HUDEP-2 (cell line): ENCODE measurements around the gene MAD1L1.
"Not testable (repeated sequence)": the region's sequence is repeated elsewhere in the genome, so short reads cannot be mapped to it uniquely, and the experiment has no call there.

Source experiments
- DNase-seq, 76 experiments: peaks; one replicate each; lab custom pipeline; 2025; ENCODE audit not compliant: unreplicated experiment in 76 of 76; lab: John Stamatoyannopoulos, UW

Gene MAD1L1

DNA sequence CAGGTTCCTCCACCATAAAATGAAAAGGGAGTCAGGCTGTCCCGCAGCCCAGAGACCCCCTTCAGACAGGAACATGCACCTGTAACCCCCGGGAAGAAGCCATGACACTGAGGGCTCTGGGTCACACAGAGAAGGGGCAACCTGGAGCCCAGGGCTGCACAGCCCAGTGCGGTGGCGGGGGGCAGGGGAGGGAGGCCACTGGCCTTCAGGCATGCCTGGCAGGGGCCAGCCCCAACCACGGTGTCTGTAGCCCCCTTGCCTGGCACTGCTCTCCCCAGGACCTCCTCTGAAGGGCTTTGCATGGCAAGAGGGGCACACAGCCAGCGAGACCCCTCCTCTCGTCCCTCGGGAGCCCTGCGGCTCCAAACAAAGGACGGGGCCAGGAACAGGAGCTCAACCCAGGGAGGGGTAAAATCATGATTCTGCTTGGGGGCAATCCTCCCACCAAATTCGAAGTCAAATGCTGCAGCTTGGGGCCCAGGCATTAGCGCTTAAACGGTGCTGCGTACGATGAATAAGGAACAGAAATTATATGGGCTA is 235.1 kb downstream of the MAD1L1 start:
- DNase-seq, result no peak

DNA sequence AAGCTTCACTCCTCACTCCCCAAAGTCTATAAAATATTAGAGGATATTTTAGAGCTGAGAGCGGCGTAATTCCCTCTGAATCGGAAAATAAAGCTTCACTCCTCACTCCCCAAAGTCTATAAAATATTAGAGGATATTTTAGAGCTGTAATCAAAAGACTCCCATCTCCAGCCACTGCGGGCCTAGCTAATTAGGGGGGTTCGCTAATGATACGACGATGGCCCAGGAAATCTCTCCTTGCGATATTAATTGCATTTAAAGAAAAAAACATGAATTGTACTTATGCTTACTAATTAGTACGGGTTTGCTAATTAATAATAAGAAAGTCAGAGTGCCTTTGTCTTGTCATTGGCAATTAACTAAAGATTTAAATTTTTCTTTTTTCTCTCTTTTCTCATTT is 235.9 kb downstream of the MAD1L1 start:
- DNase-seq, result no peak

DNA sequence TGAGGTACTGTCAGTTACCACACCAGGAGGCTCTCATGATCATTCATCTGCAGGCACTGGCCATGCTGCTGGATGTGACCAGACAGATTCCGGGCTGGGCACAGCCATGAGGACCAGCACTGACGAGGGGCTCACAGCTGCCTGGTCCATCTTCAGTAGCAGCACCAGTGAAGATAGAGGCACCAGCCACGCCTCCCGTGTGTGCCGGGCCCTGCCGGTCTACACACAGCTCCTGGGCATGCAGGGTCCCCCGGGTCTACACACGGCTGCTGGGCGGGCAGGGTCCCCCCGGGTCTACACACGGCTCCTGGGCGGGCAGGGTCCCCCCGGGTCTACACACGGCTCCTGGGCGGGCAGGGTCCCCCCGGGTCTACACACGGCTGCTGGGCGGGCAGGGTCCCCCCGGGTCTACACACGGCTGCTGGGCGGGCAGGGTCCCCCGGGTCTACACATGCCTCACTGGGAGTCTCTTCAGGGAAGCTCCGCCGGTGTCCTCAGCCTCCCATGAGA is 236.8 kb downstream of the MAD1L1 start:
- DNase-seq, result not testable (repeated sequence)

DNA sequence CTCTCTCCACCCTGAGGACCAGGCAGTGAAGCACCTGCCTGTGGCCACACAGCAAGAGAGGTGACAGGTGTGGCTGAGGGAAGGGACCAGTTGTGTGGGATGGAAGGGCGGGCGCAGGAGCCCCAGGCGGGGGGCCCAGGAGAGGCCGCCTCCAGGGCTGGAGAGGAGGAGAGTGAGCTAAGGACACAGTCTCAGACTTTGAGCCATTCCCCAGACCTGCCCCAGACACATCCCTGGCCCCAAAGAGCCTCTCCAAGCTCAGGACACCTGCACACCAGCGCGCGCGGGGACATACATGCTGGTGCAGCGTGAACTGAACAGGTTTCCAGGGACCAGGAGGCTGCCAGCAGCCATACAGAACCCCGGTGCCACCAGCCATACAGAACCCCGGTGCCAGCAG is 237.3 kb downstream of the MAD1L1 start:
- DNase-seq, result no peak

DNA sequence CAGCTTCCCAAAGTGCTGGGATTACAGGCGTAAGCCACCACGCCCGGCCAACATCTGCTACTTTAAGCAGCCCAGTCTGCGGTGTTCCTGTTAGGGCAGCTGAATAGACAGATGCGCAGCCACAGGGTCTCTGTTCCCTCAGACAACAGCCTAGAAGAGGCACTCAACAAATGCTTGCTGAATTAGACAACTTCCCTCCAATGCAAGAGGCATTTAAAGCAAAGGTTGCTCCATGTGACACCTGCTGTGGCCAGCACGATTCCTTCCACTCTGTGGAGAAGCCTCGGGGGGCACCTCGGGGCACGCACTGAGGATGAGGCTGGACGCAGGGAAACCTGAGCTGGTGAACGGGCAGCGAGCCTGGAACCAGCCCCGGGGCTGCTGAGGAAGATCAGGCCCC is 237.8 kb downstream of the MAD1L1 start:
- no peak for DNase-seq

DNA sequence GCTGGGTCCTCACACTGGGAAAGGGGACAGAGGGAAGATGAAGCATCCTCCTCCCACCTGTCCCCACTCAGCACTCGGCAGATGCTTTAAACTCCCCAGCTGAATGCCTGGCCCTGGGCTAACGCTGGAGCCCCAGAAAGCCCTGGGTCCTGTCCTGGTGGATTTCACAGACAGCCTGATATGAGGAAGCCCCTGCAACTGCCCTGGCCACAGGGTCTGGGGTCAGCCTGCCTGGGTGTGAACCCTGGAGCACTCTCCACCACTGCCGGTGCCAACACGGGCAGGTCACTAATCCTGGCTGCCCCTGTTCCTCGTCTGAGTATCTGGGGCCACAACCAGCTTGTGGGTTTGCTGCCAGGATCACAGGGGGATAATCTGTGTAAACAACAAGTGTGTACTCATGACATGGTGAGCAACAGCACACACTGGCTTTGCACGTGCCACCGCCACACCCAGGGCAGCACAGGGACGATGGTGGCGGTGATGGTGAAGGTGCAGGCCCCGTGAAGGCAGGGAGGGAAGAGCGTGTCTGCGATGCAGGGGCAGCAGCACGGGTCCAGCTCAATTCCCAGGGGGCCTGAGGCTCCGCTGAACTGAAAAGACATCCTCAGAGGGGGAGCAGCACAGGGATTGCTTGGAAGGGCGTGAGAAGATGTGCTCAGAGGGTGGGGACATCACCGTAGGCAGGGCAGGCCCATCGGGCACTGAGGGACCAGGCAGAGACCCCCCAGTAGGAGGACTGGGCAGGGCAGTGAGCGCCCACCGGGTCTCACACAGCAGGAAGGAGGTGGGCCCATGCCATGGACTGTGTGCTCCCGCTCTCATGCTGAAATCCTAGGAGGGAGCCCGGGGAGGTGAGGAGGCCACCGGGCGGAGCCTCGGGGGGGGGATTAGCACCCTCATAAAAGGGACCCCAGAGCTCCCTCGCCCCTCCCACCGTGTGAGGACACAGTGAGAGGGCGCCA is 238.7 kb downstream of the MAD1L1 start:
- DNase-seq, result no peak

DNA sequence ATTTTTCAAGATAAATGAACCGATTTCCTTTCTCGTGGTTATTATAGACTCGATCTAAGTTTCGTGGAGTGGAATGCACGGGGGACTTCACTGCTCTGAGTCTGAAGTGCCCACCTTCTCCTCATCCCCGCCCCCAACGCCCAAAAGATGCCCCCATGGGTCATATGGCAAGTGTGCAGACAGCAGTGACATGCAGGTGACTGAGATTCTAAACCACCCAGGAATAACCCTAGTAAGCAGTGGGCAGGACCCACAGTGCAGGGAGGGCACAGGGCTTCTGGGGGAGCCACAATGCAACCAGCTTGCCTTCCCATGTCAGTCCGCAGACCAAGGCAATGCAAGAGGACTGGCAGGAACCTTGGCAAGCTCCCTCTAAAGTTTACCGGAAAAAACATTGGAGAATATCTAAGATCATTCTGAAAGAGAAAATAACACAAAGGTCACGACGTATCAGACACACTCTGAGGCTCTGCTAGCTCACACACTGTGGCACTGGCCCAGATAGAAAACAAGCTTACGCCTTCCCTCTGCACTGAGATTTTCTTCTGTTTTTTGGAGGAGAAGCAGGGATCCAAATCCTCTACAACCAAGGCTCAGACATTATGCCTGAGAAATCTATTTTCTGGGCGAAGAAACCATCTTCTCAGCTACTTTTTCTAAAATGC is 239.6 kb downstream of the MAD1L1 start:
- DNase-seq, result no peak

DNA sequence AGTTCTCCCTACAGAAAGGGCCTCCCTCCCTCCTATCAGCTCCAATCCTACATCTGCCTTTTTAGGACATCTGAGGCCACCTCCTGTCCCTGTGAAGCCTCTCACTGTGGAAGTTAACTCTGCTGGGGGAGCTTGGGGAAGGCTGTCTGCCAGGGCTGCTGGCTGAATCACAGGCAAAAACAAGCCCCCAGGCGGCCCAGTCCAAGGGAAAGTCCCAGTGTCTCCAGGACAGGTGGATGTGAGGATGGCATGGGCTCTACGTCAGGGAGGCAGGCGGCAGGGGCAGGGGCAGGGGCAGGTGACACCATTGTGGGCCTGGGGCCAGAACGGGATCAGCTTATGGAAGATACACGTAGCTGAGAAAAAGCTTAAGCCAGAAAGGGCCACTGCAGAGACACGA is 240.2 kb downstream of the MAD1L1 start:
- no peak for DNase-seq

DNA sequence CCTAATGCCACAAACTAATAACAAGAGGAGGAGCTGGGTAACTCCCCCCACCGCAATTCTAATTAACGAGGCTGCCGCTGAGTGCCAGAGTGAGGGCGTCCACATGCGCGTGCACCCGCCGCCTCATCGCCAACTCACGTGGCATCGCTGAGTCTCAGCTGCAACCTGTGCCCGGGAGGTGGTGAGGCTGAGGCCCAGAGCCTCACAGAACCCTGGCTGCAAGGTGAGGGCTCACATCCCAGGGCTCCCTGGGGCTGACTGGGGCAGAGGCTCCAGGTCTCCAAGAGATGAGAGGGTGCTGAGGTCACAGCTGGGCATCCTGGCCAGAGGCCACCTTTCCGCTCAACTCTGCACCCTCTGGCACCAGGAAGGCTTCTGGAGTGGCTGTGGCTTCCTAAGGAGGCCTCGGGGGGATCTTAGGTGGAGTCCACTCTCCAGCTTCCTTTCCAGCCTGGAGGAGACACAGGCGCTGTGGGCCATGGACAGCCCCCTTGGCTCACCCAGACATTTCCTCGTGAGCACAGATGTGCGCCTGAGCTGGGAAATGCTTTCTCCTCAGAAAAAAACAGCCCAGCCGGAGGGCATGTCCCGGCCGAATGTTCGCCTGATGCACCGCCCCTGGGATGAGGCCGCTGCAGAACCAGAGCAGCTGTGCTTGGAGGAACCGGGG is 242.6 kb downstream of the MAD1L1 start:
- DNase-seq, result no peak

DNA sequence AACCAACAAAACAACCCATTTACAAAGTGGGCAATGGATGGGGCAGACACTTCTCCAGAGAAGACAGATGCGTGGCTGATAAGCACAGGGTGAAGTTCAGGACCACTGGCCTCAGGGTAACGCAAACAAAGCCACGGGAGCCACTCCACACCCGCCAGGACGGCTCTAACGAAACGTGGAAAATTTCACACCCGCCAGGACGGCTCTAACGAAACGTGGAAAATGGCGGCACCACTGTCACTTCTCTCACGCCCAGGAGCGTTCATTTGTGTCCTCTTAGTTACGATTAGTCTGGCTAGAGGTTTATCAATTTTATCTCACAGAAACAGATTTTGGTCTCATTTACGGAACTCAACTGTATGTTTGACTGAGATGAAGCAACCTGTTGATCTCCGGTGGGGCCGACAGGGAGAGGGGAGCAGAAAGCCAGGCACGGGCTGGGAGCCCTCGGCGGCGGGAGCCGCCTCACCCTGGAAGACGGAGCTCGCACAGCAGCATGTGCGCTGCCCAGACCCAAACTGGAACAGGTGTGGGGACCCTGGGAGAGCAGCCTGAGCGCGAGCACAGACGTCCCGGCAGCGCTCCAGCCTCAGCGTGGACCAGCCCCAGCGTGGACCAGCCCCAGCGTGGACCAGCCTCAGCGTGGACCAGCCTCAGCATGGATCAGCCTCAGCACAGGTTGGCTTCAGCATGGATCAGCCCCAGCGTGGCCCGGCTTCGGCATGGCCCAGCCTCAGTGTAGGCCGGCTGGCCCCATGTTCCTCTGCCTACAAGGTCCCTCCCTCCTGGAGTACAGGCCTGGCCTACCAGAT is 243.5 kb downstream of the MAD1L1 start:
- DNase-seq, result no peak

DNA sequence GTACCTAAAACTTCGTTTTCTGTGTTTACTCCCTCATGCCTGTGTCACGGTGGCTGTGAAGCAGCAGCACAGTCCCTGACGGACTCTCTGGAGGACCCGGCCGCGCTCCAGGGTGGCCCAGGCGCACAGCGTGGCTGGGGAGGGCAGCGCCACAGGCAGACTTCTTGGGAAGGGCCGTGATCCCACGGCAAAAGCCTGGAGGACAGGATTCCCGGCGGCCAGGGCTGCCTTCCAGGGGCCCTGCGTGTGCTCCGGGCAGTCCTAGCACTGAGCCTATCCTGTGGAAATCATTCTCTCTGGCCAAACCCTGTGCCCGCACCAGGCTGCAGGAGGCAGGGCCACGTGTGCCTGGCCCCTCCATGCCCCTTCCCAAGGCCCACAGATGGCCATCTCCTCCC is 244.2 kb downstream of the MAD1L1 start:
- no peak for DNase-seq

DNA sequence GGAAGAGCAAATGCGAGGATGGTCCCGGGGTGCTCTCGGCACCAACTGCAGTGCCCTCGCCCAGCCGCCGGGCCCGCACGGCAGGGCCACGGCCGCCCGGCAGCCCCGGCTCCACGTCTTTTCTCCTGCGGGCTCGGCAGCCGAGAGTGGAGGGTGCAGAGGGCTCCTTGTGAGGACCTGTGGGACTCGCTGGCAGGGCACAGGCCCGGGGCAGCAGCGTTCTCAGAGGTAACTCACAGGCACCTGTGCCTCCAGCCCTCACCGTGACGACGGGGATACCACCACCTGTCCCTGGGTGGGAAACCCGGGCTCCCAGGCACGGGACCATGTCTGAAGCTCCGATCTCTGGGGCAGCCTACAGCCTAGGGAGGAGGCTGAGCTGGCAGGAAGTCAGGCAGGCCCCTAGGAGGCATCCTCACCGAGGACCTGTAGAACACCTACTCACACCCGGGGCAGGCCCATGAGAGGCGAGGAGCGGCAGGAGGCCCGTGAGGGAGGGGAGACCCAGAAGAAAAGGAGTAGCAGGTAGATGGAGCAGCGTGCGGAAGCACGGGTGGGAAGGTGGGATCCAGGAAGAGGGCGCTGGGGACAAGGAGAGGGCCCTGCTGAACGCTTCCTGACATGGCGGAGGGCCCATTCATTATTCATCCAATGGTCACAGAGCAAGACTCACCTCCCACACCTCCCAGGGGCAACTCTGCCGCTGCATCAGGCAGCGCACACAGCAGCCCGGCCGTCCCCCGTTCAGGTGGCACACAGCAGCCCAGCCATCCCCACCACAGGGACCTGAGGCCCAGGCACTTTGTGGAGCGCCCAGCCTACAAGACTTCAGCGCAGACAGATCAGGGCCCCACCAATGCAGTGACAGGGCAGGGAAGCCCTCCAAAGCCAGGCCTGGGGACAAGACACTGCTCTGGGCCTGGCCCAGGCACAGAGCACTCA is 244.9 kb downstream of the MAD1L1 start:
- DNase-seq, result no peak

DNA sequence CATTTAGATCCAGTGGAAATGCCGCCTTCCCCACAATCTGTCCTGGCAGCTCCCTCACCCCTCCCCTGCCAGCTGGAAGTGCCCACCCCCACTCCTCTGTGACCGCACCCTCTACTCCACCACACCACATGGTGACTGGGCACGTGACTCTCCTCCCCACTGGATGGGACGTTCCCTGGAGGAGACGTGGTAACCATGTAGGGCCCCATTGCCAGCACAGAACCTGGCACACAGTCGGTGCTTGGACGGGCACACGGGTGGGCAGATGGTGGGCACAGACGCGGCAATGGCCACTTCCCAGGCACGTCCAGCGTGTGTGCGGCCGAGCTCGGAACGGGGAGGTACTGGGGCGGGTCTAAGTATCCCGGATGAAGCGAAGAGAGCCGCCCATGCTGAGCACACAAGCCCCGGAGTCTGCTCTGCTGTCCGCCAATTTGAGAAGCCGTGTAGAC is 245.6 kb downstream of the MAD1L1 start:
- DNase-seq, result peak in 12 of 76 experiments; percentile 8 to 61 (median 20)

DNA sequence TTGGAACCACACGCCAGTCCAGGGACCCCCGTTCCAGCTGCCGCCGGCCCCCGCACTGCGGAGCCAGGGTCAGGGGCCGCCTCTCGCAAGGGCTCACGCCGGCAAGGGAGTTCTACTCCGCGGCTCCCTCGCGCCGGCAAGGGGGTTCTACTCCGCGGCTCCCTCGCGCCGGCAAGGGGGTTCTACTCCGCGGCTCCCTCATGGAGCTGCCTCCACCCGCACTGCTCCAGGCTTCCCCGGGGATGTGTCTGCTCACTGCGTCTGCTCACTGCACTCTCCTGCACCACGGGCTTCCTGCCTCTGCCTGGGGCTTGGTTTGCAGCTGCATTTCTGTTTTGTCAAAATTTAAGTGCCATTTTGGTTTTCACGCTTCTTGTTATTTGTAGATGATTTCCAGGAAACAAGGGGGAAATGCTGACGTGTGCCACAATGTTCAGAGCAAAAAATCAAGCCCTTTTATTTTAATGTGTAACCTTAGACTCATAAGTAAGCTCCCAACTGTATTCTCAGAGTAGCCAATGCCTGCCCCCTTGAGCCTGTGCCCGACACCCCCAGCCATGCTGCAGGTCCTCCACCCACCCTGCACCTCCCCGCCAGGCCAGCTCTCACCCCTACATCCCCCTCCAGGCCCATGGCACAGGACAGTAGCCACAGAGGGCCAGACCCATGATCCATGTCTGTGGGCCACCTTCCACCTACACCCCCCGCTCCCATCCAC is 246.2 kb downstream of the MAD1L1 start:
- no peak for DNase-seq

DNA sequence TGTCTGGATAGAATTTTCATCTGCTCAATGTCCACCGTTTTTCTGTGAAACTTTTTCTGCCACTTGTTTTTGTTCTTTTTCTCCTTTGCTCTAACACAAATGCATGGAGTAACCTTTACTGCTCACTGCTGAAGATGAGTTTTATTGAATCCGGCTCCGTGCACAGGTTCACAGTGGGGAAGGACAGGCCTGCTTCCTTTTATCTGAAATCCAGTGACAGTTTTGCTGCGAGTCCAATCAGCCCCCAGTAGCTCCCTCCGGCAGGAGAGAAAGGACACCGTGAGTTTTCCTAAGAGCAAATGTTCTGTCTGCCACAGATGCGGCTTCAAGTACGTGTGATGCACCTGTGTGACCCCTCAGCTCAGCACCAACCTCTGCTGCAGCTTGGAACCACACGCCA is 246.8 kb downstream of the MAD1L1 start:
- no peak for DNase-seq

DNA sequence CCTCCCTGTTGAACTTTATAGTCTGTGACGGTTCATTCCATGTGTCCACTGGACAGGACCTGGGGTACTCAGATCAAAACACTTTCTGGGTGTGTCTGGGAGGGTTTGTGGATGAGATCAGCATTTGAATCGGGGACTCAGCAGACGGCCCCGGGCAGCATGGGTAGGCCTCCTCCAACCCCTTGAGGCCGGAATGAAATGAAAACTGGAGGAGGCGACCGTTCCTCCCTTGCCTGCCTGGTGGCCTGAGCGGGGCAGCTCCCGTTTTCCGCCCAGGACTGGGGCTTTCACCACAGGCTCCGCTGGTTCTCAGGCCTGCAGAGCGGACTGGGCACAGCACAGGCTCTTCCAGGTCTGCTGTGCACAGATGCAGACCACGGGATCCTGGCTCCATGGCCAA is 247.7 kb downstream of the MAD1L1 start:
- DNase-seq, result no peak

DNA sequence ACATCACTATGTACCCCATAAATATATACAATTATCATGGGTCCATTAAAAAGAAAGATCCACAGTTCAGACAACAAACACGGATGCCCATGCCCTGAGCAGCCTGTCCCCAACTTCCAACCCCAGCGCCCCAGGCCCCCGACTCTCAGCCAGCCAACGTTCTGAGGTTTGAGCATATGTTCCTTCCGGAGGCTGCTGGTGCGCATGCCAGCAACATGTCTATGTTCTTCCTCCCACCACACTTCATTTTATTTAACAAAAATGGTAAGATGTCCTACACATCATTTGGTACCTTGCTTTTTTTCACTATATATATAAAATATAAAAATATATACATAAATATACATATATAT is 250.9 kb downstream of the MAD1L1 start:
- no peak for DNase-seq

DNA sequence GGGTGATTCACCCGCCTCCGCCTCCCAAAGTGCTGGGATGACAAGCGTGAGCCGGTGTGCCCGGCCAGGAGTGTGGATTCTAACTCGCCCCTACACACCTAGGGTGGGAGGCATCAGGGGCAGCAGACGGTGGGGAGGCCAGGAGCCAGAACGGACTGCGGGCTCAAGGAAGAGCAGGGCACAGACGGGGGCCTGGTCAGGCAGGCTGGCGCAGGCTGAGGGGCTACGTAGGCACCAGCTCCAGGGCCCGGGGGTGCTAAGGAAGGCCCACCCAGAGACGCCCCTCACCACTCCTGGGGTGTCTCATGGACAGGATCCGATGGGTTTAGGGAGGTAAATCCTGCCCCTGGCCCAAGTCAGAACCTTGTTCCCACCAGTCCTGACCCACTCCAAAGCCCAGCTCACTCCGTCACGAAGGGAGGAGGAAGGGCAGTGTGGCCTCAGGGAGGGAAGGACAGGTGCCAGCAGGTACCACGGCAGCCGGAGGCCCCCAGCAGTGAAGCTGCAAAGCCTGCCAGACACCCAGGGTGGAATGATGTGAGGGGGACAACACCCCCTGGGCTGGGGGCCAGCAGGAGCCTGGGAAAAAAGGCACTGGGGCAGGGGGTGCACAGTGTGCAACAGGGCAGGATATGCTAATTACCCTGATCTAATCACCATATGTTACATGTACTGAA is 251.4 kb downstream of the MAD1L1 start:
- no peak for DNase-seq
